CD14-positive monocyte (primary cell): Measurements from ENCODE around the gene LEO1. TPM values are rescaled to one million over a fixed set of nuclear protein-coding genes. Genes with fewer than 3 reads are reported as not detected.

Experiments
- DNase-seq, 3 donors: peaks; one replicate each; pipeline ENCODE4 v3.0.0-alpha.2; 2011 to 2022
- H2AFZ ChIP-seq: 2 replicates; pipeline ENCODE4 v1.6.0; 2012; ENCODE audit warnings: mild to moderate bottlenecking, low read depth, low read length, inconsistent platforms; ENCODE audit not compliant: insufficient read depth, poor library complexity, severe bottlenecking
- H3K27ac ChIP-seq, 2 donors: 1 replicate in 1 of 2; 2 replicates in 1 of 2; pipeline ENCODE4 v1.5.1; 2012 to 2013; ENCODE audit warnings: low read length in 2 of 2, control low read depth in 1 of 2, inconsistent platforms in 1 of 2, low read depth in 1 of 2, mild to moderate bottlenecking in 1 of 2
- H3K27me3 ChIP-seq, 2 donors: one replicate each; pipeline versions ENCODE4 v1.6.0 to v1.6.1; 2011 to 2013; ENCODE audit warnings: low read length in 2 of 2; ENCODE audit not compliant: control insufficient read depth in 2 of 2, insufficient read depth in 2 of 2
- H3K36me3 ChIP-seq, 2 donors: replicated peaks in 1 of 2; 1 replicate in 1 of 2; 2 replicates in 1 of 2; pipeline versions ENCODE4 v1.5.1 to v1.6.1; 2012 to 2013; ENCODE audit warnings: low read length in 2 of 2, control low read depth in 1 of 2, inconsistent platforms in 1 of 2, mild to moderate bottlenecking in 1 of 2; ENCODE audit not compliant: insufficient read depth in 2 of 2, control insufficient read depth in 1 of 2
- H3K4me1 ChIP-seq, 2 donors: 1 replicate in 1 of 2; 2 replicates in 1 of 2; pipeline versions ENCODE4 v1.5.1 to v1.6.1; 2012 to 2013; ENCODE audit warnings: low read length in 2 of 2, control low read depth in 1 of 2, inconsistent platforms in 1 of 2, mild to moderate bottlenecking in 1 of 2, moderate library complexity in 1 of 2; ENCODE audit not compliant: insufficient read depth in 2 of 2, control insufficient read depth in 1 of 2
- H3K4me2 ChIP-seq: replicated peaks from 2 replicates; pipeline ENCODE3; 2012; ENCODE audit warnings: low read length, moderate library complexity, mild to moderate bottlenecking; ENCODE audit not compliant: poor library complexity, severe bottlenecking; ENCODE audit errors: extremely low read depth
- H3K4me3 ChIP-seq, 3 experiments: fragments of 200-600 bp in 1 of 3; sonication (generic) in 1 of 3; replicated peaks in 1 of 3; 1 replicate in 2 of 3; 2 replicates in 1 of 3; pipeline ENCODE4 v1.5.1; 2011 to 2013; ENCODE audit warnings: low read length in 3 of 3, mild to moderate bottlenecking in 3 of 3, control low read depth in 2 of 3, low read depth in 2 of 3, inconsistent platforms in 1 of 3, moderate library complexity in 1 of 3
- H3K79me2 ChIP-seq: 2 replicates; pipeline ENCODE4 v1.6.0; 2012; ENCODE audit warnings: mild to moderate bottlenecking, control low read depth, inconsistent platforms, low read length, moderate library complexity; ENCODE audit not compliant: insufficient read depth
- H3K9ac ChIP-seq: 2 replicates; pipeline ENCODE4 v1.6.0; 2017; ENCODE audit warnings: low read length, mild to moderate bottlenecking; ENCODE audit not compliant: insufficient read depth, poor library complexity, severe bottlenecking
- H3K9me3 ChIP-seq, 2 donors: replicated peaks in 1 of 2; 1 replicate in 1 of 2; 2 replicates in 1 of 2; pipeline versions ENCODE4 v1.5.1 to v1.6.1; 2012 to 2013; ENCODE audit warnings: low read length in 2 of 2, control low read depth in 1 of 2; ENCODE audit not compliant: control insufficient read depth in 1 of 2, insufficient read depth in 1 of 2
- H4K20me1 ChIP-seq: 2 replicates; pipeline ENCODE4 v1.6.0; 2012; ENCODE audit warnings: mild to moderate bottlenecking, low read length, control low read depth, moderate library complexity; ENCODE audit not compliant: insufficient read depth
- H3K27ac Mint-ChIP-seq, 7 donors: one replicate each; pipeline ENCODE4 v1.8.0; 2020; ENCODE audit warnings: mild to moderate bottlenecking in 7 of 7, mixed read lengths in 7 of 7, moderate library complexity in 6 of 7, inconsistent platforms in 2 of 7
- H3K27me3 Mint-ChIP-seq, 3 donors: one replicate each; pipeline ENCODE4 v1.8.0; 2021 to 2022; ENCODE audit warnings: low read depth in 3 of 3, mild to moderate bottlenecking in 3 of 3, mixed read lengths in 3 of 3, moderate library complexity in 3 of 3, inconsistent platforms in 1 of 3
- H3K36me3 Mint-ChIP-seq, 2 donors: one replicate each; pipeline ENCODE4 v1.8.0; 2020; ENCODE audit warnings: mixed read lengths in 2 of 2, inconsistent platforms in 1 of 2, mild to moderate bottlenecking in 1 of 2
- H3K4me1 Mint-ChIP-seq: one replicate; pipeline ENCODE4 v1.8.0; 2020; ENCODE audit warnings: mild to moderate bottlenecking, mixed read lengths
- H3K4me3 Mint-ChIP-seq, 2 donors: one replicate each; pipeline ENCODE4 v1.8.0; 2020; ENCODE audit warnings: mild to moderate bottlenecking in 2 of 2, mixed read lengths in 2 of 2, moderate library complexity in 1 of 2
- H3K9me3 Mint-ChIP-seq, 7 donors: one replicate each; pipeline ENCODE4 v1.8.0; 2020 to 2022; ENCODE audit warnings: mixed read lengths in 7 of 7, mild to moderate bottlenecking in 6 of 7, moderate library complexity in 6 of 7, inconsistent platforms in 2 of 7
- WGBS: methylation state at CpG from one replicate; pipeline ENCODE4 v1.1.5; 2013; ENCODE audit warnings: missing lambda C conversion rate; ENCODE audit not compliant: insufficient coverage; 5-methylcytosine and 5-hydroxymethylcytosine counted together
- intact Hi-C, 2 donors: fragments of 100-400 bp; cut with micrococcal nuclease; formaldehyde crosslinking; loops; one replicate each; pipeline versions ENCODE4 v1.15.0 to v1.15.1; 2023
- polyA plus RNA-seq, 3 donors: library from polyadenylated mRNA; depleted of rRNA in 1 of 3; unstranded in 2 of 3; stranded (reverse) in 1 of 3; fragments of 300-500 nt in 2 of 3; fragments of >200 nt in 1 of 3; fragmentation: Illumina TruSeq in 2 of 3; gene quantifications; 1 replicate in 2 of 3; 2 replicates in 1 of 3; pipeline ENCODE4 v1.2.3, GENCODE V29; 2012 to 2021
- TF ChIP-seq, protein P1 (sequence below): fragments of 200-600 bp; IDR thresholded peaks from one replicate; pipeline ENCODE4 v1.8.0; 2022; ENCODE audit warnings: antibody characterized with exemption, mild to moderate bottlenecking

The LEO1 gene
- polyA plus RNA-seq, 3 donors: 1.4 to 9.3 (median 4.7) TPM

DNA sequence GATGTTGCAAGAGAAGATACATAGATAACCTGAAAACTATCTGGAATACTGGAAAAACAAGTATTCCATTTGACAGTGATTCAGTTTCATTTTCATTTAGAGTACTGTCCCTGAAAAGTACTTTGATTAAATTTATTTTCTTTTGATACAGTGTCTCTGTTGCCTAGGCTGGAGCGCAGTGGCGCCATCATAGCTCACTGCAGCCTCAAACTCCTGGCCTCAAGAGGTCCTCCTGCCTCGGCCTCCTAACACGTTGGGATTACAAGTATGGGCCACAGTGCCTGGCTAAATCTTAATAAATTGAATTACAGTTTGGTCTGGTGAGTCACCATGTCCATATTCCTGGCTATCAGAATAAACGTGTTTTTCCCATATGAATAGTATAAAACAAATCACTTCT lies 1.6 kb upstream of the LEO1 start:
- Histone ChIP-seq H3K4me1 (peaks cover 10 to 12% of the 10 kb centered on the region in 2 donors), H3K4me3 (no peak overlapping the region), H3K36me3 (no peaks in the 10 kb centered on the region), H2AFZ (no peak overlapping the region), H3K9me3 (peaks cover 0 to 2% of the 10 kb centered on the region in 2 donors), H4K20me1 (no peaks in the 10 kb centered on the region), H3K4me2 (no peak overlapping the region), H3K79me2 (peaks cover 34% of the 10 kb centered on the region), H3K9ac (no peak overlapping the region), H3K27me3 (no peaks in the 10 kb centered on the region), H3K27ac (no peak overlapping the region)
- TF ChIP-seq, protein P1, sequence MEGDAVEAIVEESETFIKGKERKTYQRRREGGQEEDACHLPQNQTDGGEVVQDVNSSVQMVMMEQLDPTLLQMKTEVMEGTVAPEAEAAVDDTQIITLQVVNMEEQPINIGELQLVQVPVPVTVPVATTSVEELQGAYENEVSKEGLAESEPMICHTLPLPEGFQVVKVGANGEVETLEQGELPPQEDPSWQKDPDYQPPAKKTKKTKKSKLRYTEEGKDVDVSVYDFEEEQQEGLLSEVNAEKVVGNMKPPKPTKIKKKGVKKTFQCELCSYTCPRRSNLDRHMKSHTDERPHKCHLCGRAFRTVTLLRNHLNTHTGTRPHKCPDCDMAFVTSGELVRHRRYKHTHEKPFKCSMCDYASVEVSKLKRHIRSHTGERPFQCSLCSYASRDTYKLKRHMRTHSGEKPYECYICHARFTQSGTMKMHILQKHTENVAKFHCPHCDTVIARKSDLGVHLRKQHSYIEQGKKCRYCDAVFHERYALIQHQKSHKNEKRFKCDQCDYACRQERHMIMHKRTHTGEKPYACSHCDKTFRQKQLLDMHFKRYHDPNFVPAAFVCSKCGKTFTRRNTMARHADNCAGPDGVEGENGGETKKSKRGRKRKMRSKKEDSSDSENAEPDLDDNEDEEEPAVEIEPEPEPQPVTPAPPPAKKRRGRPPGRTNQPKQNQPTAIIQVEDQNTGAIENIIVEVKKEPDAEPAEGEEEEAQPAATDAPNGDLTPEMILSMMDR: no peak
- Mint-ChIP-seq H3K4me1 (peaks cover 18% of the 10 kb centered on the region), H3K9me3 (peaks cover 1 to 5% (median 2%) of the 10 kb centered on the region in 7 donors), H3K36me3 (no peaks in the 10 kb centered on the region), H3K4me3 (no peak overlapping the region), H3K27me3 (no peaks in the 10 kb centered on the region), H3K27ac (no peak overlapping the region)
- DNase-seq: no peak
- WGBS: 87% methylated on average over 4 of the region's 5 CpGs
- intact Hi-C loops: loop anchor here in 1 of 2 donors (5.0 kb wide), 1 partner anchor 39 kb away; no protein-coding TSS in a partner anchor

DNA sequence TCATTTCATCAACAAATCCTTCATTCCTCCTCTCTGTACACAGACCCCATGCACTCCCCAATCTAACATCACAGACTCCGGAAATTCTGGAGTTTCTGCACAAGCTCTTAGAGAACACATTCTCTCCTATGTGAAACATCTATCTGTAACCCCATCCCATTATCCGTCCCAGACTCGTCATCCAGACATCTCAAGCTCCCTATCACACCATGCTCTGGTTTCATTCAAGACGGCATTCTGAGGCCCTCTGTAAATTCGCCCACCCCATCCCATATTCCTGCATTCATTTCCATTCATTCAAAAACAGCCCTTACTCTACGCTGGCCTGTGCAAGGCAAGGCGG lies 575 bp downstream of the LEO1 start:
- peaks cover 56% of the 10 kb centered on the region for H3K79me2 ChIP-seq
- peak overlapping the region; percentile 98 for H2AFZ ChIP-seq
- peaks cover 10 to 12% of the 10 kb centered on the region in 2 donors for H3K4me1 ChIP-seq
- H3K27me3 ChIP-seq: no peaks in the 10 kb centered on the region
- peak overlapping the region; percentile 87 for H3K9ac ChIP-seq
- Mint-ChIP-seq H3K27ac (peak overlapping the region; percentile 92 to 98 (median 94)), H3K36me3 (peaks cover 11 to 17% of the 10 kb centered on the region in 2 donors), H3K4me3 (peak overlapping the region; percentile 94 to 99), H3K27me3 (no peaks in the 10 kb centered on the region), H3K9me3 (peaks cover 10 to 23% (median 15%) of the 10 kb centered on the region in 7 donors), H3K4me1 (peaks cover 18% of the 10 kb centered on the region)
- H3K4me3 ChIP-seq: peak overlapping the region; percentile 60 to 96 (median 90)
- H3K4me2 ChIP-seq: peak overlapping the region; percentile 80
- peaks cover 11 to 14% of the 10 kb centered on the region in 2 donors for H3K9me3 ChIP-seq
- peak overlapping the region; percentile 82 to 89 for H3K27ac ChIP-seq
- no peak for DNase-seq
- TF ChIP-seq, protein P1: peak; percentile 0
- intact Hi-C loops: loop anchor here in 1 of 2 donors (5.0 kb wide), 1 partner anchor 41 kb away; no protein-coding TSS in a partner anchor
- H3K36me3 ChIP-seq: peaks cover under 1 to 11% of the 10 kb centered on the region in 2 donors
- 2% methylated on average over 7 of the region's 7 CpGs for WGBS
- peaks cover 4% of the 10 kb centered on the region for H4K20me1 ChIP-seq
